Measurements from ENCODE around the gene EFNA2. TPM values are rescaled to one million over a fixed set of nuclear protein-coding genes. Genes with fewer than 3 reads are reported as not detected.
A peak's percentile ranks its signal among the peaks of the same experiment; 100 is the strongest.

The EFNA2 gene
- total RNA-seq, 3 donors from 2014 or later, result not detected

DNA sequence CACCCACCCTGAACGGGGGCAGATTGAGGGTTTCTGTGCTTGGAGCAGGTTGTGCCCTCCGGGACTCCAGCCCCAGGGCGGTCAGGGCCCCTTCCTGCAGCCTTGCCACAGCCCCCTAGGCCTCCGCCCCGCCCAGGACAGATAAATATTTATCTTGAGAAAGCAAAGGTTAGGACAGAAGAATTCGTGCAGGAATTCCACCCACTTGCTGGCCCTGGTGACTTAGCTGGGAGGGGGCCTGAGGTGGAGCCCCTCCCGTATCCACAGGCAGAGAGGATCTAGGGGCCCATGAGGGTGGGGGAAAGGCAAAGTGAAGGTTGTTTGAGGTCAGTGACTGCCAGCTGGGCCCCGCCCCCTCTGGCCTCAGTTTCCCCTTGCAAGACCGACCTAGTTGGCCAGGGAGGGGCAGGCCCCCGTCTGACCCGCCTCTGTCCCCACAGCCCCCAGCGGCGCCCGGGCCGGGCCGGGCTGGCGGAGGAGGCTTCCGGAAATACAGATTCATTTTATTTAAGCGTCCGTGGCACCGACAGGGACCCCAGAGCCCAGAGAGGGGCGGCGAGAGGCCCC is 32.1 kb upstream of the EFNA2 start:
- Mint-ChIP-seq H3K9me3 (no peaks in the 10 kb centered on the region), H3K27me3 (ENCODE audit: low read depth) (no peaks in the 10 kb centered on the region), H3K4me1 (ENCODE audit: low read depth) (peaks cover 33% of the 10 kb centered on the region), H3K4me3 (peak overlapping the region; percentile 67), H3K36me3 (ENCODE audit: insufficient read depth) (peaks cover 19% of the 10 kb centered on the region)
- no peak for DNase-seq
- no peak for ATAC-seq

- peak overlapping the region; percentile 35 for H3K4me3 Mint-ChIP-seq
- DNase-seq, result no peak
- H3K27me3 Mint-ChIP-seq (ENCODE audit: low read depth), result no peaks in the 10 kb centered on the region
- ATAC-seq, result no peak
- no peaks in the 10 kb centered on the region for H3K9me3 Mint-ChIP-seq
- peaks cover 19% of the 10 kb centered on the region for H3K36me3 Mint-ChIP-seq (ENCODE audit: insufficient read depth)
- peaks cover 38% of the 10 kb centered on the region for H3K4me1 Mint-ChIP-seq (ENCODE audit: low read depth)
Observed at GRCh38 chr19:1254081-1254527, 31.6 kb upstream of the EFNA2 start.

DNA sequence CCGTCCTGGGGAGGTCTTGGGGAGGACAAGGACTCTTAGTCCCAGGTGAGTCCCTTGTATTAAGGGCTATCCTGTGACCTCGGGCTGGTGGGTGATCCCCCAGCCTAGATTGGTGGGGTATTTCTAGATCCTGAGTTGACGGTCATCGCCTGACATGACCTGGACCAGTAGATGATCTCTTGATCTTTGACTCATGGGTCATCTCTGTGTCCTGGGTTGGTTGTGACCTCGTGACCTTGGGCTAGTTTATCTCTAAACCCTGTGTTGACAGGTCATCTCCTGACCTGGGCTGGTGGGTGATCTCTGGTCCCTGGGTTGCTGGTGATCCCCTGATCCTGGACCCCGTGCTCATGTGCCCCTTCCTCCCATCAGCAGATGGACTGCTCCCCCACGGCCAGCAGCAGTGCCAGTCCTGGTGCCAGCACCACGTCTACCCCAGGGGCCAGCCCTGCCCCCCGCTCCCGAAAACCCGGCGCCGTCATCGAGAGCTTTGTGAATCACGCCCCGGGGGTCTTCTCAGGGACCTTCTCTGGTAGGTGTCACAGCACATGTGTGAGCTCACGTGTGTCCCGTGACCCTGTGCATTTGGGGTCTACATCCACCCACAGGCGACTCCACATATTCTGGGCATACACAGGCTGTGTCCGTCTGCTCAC is 31.0 kb upstream of the EFNA2 start:
- Mint-ChIP-seq H3K4me1 (ENCODE audit: low read depth) (peaks cover 43% of the 10 kb centered on the region), H3K4me3 (peak overlapping the region; percentile 35), H3K27me3 (ENCODE audit: low read depth) (no peaks in the 10 kb centered on the region), H3K9me3 (no peaks in the 10 kb centered on the region), H3K36me3 (ENCODE audit: insufficient read depth) (peaks cover 19% of the 10 kb centered on the region)
- ATAC-seq, result no peak
- no peak for DNase-seq

DNA sequence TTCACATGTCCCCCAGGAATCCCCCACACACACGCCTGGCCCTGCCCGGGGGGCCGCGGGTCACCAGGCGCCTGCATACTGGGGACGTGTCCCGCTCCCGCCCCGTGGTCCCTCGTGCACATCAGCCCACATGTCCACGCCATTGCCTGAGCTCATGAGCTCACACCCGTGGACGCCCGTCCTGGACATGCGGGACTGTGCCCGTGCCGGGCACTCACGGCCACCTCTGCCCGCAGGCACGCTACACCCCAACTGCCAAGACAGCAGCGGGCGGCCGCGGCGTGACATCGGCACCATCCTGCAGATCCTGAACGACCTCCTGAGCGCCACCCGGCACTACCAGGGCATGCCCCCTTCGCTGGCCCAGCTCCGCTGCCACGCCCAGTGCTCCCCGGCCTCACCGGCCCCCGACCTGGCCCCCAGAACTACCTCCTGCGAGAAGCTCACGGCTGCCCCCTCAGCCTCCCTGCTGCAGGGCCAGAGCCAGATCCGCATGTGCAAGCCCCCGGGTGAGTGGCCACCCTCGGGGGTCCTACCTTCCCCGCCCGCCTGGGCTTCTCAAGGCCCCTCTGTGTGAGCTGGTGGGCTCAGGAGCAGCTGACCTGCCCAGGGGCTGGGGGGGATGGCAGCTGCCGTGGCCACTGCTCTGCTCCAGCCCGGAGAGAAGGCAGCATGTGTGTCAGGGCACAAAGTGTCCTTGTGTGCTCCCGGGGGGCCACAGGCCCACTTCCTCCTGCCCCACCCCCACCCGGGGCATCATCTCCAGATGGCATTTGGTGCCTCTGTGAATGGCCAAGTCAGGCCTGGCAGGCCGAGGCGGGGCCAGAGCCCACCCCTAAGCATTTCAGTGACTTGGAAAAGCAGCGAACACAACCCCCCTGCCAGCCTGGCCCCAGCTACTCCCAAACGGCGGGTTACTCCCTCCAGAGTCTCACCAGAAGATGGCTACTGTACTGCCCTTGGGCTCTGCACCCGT is 30.2 kb upstream of the EFNA2 start:
- Mint-ChIP-seq H3K36me3 (ENCODE audit: insufficient read depth) (peaks cover 19% of the 10 kb centered on the region), H3K27me3 (ENCODE audit: low read depth) (no peaks in the 10 kb centered on the region), H3K9me3 (no peaks in the 10 kb centered on the region), H3K4me1 (ENCODE audit: low read depth) (peaks cover 47% of the 10 kb centered on the region), H3K4me3 (no peak overlapping the region)
- no peak for ATAC-seq
- DNase-seq, result no peak

- no peak for ATAC-seq
- H3K27me3 Mint-ChIP-seq (ENCODE audit: low read depth), result no peaks in the 10 kb centered on the region
- no peaks in the 10 kb centered on the region for H3K9me3 Mint-ChIP-seq
- no peak overlapping the region for H3K4me3 Mint-ChIP-seq
- no peak for DNase-seq
- peaks cover 50% of the 10 kb centered on the region for H3K4me1 Mint-ChIP-seq (ENCODE audit: low read depth)
- peaks cover 15% of the 10 kb centered on the region for H3K36me3 Mint-ChIP-seq (ENCODE audit: insufficient read depth)
Observed at GRCh38 chr19:1256646-1257474, 28.8 kb upstream of the EFNA2 start.

GRCh38 chr19:1257475-1258162 is 28.1 kb upstream of the EFNA2 start:
- DNase-seq (no peak), ATAC-seq (no peak)
- no peaks in the 10 kb centered on the region for H3K27me3 Mint-ChIP-seq (ENCODE audit: low read depth)
- no peak overlapping the region for H3K4me3 Mint-ChIP-seq
- no peaks in the 10 kb centered on the region for H3K9me3 Mint-ChIP-seq
- H3K4me1 Mint-ChIP-seq (ENCODE audit: low read depth), result peaks cover 54% of the 10 kb centered on the region
- H3K36me3 Mint-ChIP-seq (ENCODE audit: insufficient read depth), result peaks cover 15% of the 10 kb centered on the region

GRCh38 chr19:1258163-1258492 is 27.5 kb upstream of the EFNA2 start:
- H3K36me3 Mint-ChIP-seq (ENCODE audit: insufficient read depth), result peaks cover 15% of the 10 kb centered on the region

GRCh38 chr19:1258707-1259205 is 26.9 kb upstream of the EFNA2 start:
- H3K27me3 Mint-ChIP-seq (ENCODE audit: low read depth), result no peaks in the 10 kb centered on the region
- H3K4me1 Mint-ChIP-seq (ENCODE audit: low read depth), result peaks cover 58% of the 10 kb centered on the region
- H3K36me3 Mint-ChIP-seq (ENCODE audit: insufficient read depth), result peaks cover 15% of the 10 kb centered on the region
- ATAC-seq (peak; percentile 0 to 1), DNase-seq (no peak)
- H3K9me3 Mint-ChIP-seq, result no peaks in the 10 kb centered on the region
- peak overlapping the region; percentile 84 for H3K4me3 Mint-ChIP-seq

More at GRCh38 chr19:1258163-1258492, 27.5 kb upstream of the EFNA2 start:
- Mint-ChIP-seq H3K9me3 (no peaks in the 10 kb centered on the region), H3K4me3 (peak overlapping the region; percentile 57), H3K4me1 (ENCODE audit: low read depth) (peaks cover 59% of the 10 kb centered on the region), H3K27me3 (ENCODE audit: low read depth) (no peaks in the 10 kb centered on the region)
- DNase-seq (no peak), ATAC-seq (no peak)

- H3K4me1 Mint-ChIP-seq (ENCODE audit: low read depth), result peaks cover 58% of the 10 kb centered on the region
Observed at GRCh38 chr19:1259206-1259875, 26.3 kb upstream of the EFNA2 start.

DNA sequence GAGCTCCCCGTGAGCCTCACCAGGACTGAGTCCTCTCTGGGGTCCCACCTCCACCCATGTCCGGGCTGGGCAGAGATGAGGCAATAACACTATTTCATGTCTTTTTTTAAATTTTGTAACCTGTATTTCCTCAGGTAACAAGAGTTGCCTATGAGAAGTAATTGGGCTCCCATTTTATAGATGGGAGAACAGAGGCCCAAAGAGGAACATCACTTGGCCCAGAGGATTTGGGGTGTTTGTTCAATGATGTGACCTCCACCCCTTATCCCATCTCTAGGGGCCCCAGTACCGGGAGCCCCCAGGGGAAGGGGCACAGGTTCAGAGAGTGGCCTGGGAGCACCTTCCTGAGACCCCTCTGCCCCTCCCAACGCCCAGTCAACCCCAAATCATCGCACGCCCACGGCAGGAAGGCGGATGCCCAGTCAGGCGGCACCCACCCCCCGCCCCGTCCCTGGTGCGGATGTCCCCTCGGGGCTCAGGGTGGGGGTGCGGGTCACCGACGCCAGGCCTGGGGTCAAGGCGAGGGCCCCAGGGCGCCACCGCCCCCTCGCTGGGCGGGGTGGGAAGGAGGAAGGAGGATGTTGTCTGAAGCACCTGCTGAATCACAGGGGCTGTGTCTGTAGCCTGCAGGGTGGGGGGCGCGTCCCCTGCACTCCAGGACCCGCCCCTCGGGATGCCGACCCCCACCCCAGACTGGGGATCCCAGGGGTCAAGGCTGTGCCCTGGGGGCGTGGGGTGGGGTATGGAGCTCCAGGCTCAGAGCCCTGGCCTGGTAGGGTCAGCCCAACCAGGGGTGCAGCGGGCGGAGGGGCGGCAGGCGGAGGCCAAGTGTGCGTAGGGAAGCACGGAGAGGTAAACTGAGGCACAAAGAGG is 25.6 kb upstream of the EFNA2 start:
- ATAC-seq, result peak; percentile 9 to 17
- H3K27me3 Mint-ChIP-seq (ENCODE audit: low read depth), result no peaks in the 10 kb centered on the region
- peak overlapping the region; percentile 84 for H3K4me3 Mint-ChIP-seq
- no peaks in the 10 kb centered on the region for H3K9me3 Mint-ChIP-seq
- H3K4me1 Mint-ChIP-seq (ENCODE audit: low read depth), result peaks cover 56% of the 10 kb centered on the region
- peak; percentile 40 for DNase-seq
- peaks cover 7% of the 10 kb centered on the region for H3K36me3 Mint-ChIP-seq (ENCODE audit: insufficient read depth)

More at GRCh38 chr19:1259206-1259875, 26.3 kb upstream of the EFNA2 start:
- peaks cover 15% of the 10 kb centered on the region for H3K36me3 Mint-ChIP-seq (ENCODE audit: insufficient read depth)
- peak; percentile 32 to 33 for ATAC-seq
- H3K4me3 Mint-ChIP-seq, result peak overlapping the region; percentile 84
- H3K9me3 Mint-ChIP-seq, result no peaks in the 10 kb centered on the region
- H3K27me3 Mint-ChIP-seq (ENCODE audit: low read depth), result no peaks in the 10 kb centered on the region
- DNase-seq, result peak; percentile 48

DNA sequence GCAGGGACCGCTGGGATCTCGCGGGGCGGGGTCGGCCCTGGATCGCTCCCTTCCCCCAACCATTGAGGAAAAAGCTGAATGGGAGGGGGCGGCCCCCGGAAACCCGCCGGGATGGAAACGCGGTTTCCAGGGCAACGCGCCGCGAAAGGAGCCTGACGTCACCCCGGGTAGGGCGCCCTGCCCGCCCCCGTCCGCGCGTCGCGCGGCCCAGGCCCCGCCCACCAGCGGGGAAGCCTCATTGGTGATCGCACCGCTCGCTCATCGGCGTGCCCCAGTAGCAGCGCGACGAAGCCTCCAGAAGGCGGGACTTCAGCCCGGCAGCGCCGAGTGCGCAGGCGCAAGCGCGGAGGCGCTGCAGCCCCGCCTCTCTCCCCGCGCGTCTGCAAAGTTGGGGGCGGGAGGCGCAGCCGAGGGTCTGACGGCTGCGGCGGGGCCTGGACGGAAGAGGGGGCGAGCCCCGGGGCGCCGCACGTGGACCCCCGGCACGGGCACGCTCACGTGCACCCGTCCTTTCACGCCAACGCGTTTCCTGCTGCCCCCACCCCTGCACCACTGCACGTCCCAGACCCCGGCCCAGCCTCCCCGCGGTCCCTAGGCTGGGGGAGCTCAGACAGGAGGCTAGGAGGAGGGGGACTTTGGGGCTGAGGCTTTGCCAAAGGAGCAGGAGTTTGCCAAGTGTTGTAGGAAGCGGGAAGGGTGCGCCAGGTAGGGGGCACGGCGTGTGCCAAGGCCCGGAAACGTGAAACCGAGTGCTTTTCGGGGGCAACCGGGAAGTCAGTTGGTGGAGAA is 24.7 kb upstream of the EFNA2 start:
- peak; percentile 98 for DNase-seq
- Mint-ChIP-seq H3K36me3 (ENCODE audit: insufficient read depth) (peaks cover 5% of the 10 kb centered on the region), H3K4me1 (ENCODE audit: low read depth) (peaks cover 58% of the 10 kb centered on the region), H3K9me3 (no peaks in the 10 kb centered on the region), H3K4me3 (peak overlapping the region; percentile 91), H3K27me3 (ENCODE audit: low read depth) (no peaks in the 10 kb centered on the region)
- ATAC-seq, result peak; percentile 84 to 86

GRCh38 chr19:1261538-1261797 is 24.2 kb upstream of the EFNA2 start:
- Mint-ChIP-seq H3K4me3 (peak overlapping the region; percentile 91), H3K27me3 (ENCODE audit: low read depth) (no peaks in the 10 kb centered on the region), H3K9me3 (no peaks in the 10 kb centered on the region), H3K4me1 (ENCODE audit: low read depth) (peaks cover 59% of the 10 kb centered on the region), H3K36me3 (ENCODE audit: insufficient read depth) (peaks cover 5% of the 10 kb centered on the region)
- ATAC-seq (peak in 1 of 2 donors; percentile 1), DNase-seq (no peak)
